PC-3 (cell line): ENCODE results near the gene TPK1. TPM values are rescaled to one million over a fixed set of nuclear protein-coding genes. Genes with fewer than 3 reads are reported as not detected.

Experiments
- ATAC-seq: fragments of 200-7000 bp; cut with Tn5 transposase; 2 replicates; pipeline ENCODE4 v1.9.1; 2020; ENCODE audit warnings: mild to moderate bottlenecking, moderate library complexity
- BruUV-seq: library from RNA; stranded (reverse); fragments of 400-500 nt; replicated peaks from 2 replicates; lab custom pipeline; 2021; lab: Mats Ljungman, UMichigan
- CTCF ChIA-PET: fragments of 300-600 bp; sonication (Branson Sonifier 250); formaldehyde crosslinking; loops from one replicate; lab custom pipeline; 2022; ENCODE audit warnings: antibody characterized with exemption; lab: Charles Lee
- POLR2A ChIA-PET: fragments of 300-600 bp; sonication (Branson Sonifier 250); formaldehyde crosslinking; loops from one replicate; lab custom pipeline; 2022; ENCODE audit warnings: antibody characterized with exemption; ENCODE audit not compliant: unreplicated experiment; lab: Charles Lee
- DNase-seq: peaks from one replicate; pipeline ENCODE4 v3.0.0-alpha.2; 2015
- H2AFZ ChIP-seq: fragments of 300-600 bp; sonication (generic); 2 replicates; pipeline ENCODE4 v1.6.0; 2016; ENCODE audit warnings: antibody characterized with exemption, low read length
- H3F3A ChIP-seq: fragments of 300-600 bp; sonication (generic); one replicate; pipeline ENCODE4 v1.6.0; 2017; ENCODE audit warnings: antibody characterized with exemption, low read length, control low read depth, mild to moderate bottlenecking; ENCODE audit not compliant: unreplicated experiment
- H3K27ac ChIP-seq: fragments of 300-600 bp; sonication (generic); 2 replicates; pipeline ENCODE4 v1.5.1; 2016; ENCODE audit warnings: mild to moderate bottlenecking, low read length
- H3K27me3 ChIP-seq: fragments of 300-600 bp; sonication (generic); 2 replicates; pipeline ENCODE4 v1.6.1; 2016; ENCODE audit warnings: low read length, mixed read lengths
- H3K36me3 ChIP-seq: fragments of 300-600 bp; sonication (generic); 2 replicates; pipeline ENCODE4 v1.6.1; 2016; ENCODE audit warnings: low read depth, mixed run types, low read length, mixed read lengths
- H3K4me1 ChIP-seq: fragments of 300-600 bp; sonication (generic); 2 replicates; pipeline ENCODE4 v1.5.1; 2016; ENCODE audit warnings: low read length; ENCODE audit not compliant: insufficient read depth
- H3K4me2 ChIP-seq: fragments of 300-600 bp; sonication (generic); 2 replicates; pipeline ENCODE4 v1.6.0; 2016; ENCODE audit warnings: low read length
- H3K4me3 ChIP-seq: fragments of 300-600 bp; sonication (generic); 2 replicates; pipeline ENCODE4 v1.5.1; 2016; ENCODE audit warnings: mild to moderate bottlenecking, low read length, mixed read lengths
- H3K79me2 ChIP-seq: fragments of 300-600 bp; sonication (generic); 2 replicates; pipeline ENCODE4 v1.6.1; 2017; ENCODE audit warnings: low read length, mixed read lengths
- H3K9ac ChIP-seq: fragments of 300-600 bp; sonication (generic); 2 replicates; pipeline ENCODE4 v1.6.0; 2016; ENCODE audit warnings: mild to moderate bottlenecking, low read length
- H3K9me2 ChIP-seq: fragments of 300-600 bp; sonication (generic); replicated peaks from 2 replicates; pipeline ENCODE4 v1.6.1; 2016; ENCODE audit warnings: mixed run types, low read length, mixed read lengths
- H3K9me3 ChIP-seq: fragments of 300-600 bp; sonication (generic); 2 replicates; pipeline ENCODE4 v1.6.1; 2016; ENCODE audit warnings: low read length, mixed read lengths
- H4K20me1 ChIP-seq: fragments of 300-600 bp; sonication (generic); 2 replicates; pipeline ENCODE4 v1.6.1; 2016; ENCODE audit warnings: low read length, mixed read lengths
- CTCF ChIP-seq: fragments of 300-600 bp; sonication (generic); conservative IDR thresholded peaks from 2 replicates; pipeline ENCODE4 v1.5.1; 2017; ENCODE audit warnings: antibody characterized with exemption, low read depth, mild to moderate bottlenecking, low read length
- EZH2 ChIP-seq: fragments of 300-600 bp; sonication (generic); IDR thresholded peaks from one replicate; pipeline ENCODE4 v1.6.1; 2017; ENCODE audit warnings: antibody characterized with exemption, mild to moderate bottlenecking, low read length; ENCODE audit not compliant: unreplicated experiment
- EZH2phosphoT487 ChIP-seq: fragments of 300-600 bp; sonication (generic); IDR thresholded peaks from 2 replicates; pipeline ENCODE4 v1.6.1; 2018; ENCODE audit warnings: mild to moderate bottlenecking, antibody characterized with exemption, low read length, borderline replicate concordance
- intact Hi-C: fragments of 100-400 bp; cut with micrococcal nuclease; formaldehyde crosslinking; loops from 2 replicates; pipeline ENCODE4 v1.9.0; 2023
- total RNA-seq: library from RNA; depleted of rRNA; stranded (reverse); fragments of >200 nt; gene quantifications from 2 replicates; pipeline ENCODE4 v1.2.3, GENCODE V29; 2014

TPK1 gene
- total RNA-seq, 1 experiment from 2014 or later, result 4.5 TPM

DNA sequence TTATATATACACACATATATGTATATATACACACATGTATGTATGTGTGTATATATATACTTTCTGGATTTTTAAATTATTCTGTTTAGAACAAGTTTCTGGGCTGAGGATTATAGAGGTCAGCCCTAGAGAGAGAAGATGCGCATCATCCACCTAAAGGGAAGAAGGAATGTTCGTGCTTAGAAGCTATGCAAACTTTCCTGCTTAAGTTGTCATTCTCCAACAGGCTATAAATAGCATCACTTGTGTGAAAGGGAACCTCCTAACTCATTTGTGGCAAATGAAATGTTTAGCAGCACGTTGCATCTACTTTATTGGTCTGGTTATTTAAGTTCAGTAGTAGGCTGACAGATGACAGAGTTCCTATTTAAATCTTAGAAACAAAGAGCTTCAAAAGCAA is 23.9 kb upstream of the TPK1 start:
- no peaks in the 10 kb centered on the region for H3F3A ChIP-seq
- no peak overlapping the region for H3K4me2 ChIP-seq
- no peak overlapping the region for H3K9ac ChIP-seq
- H3K27me3 ChIP-seq, result peaks cover 53% of the 10 kb centered on the region
- ATAC-seq (no peak), DNase-seq (no peak)
- ChIA-PET CTCF (no interaction called here), POLR2A (interaction anchor here (0.6 kb wide), 1 partner anchor 34 kb away, joined by 3 read pairs; no protein-coding TSS in a partner anchor)
- H3K9me3 ChIP-seq, result no peaks in the 10 kb centered on the region
- H3K4me1 ChIP-seq, result no peaks in the 10 kb centered on the region
- H3K27ac ChIP-seq, result no peak overlapping the region
- H3K36me3 ChIP-seq, result no peaks in the 10 kb centered on the region
- H3K4me3 ChIP-seq, result no peak overlapping the region
- no peaks in the 10 kb centered on the region for H4K20me1 ChIP-seq
- H3K79me2 ChIP-seq, result no peaks in the 10 kb centered on the region
- intact Hi-C loops, result loop anchor here (10.0 kb wide), 2 partner anchors 185 to 345 kb away; no protein-coding TSS in a partner anchor
- TF ChIP-seq EZH2 (no peak), CTCF (no peak), EZH2phosphoT487 (no peak)
- no peak overlapping the region for H2AFZ ChIP-seq
- H3K9me2 ChIP-seq, result no peaks in the 10 kb centered on the region
- no TSS peak for BruUV-seq

GRCh38 chr7:144857463-144857862 is 21.6 kb upstream of the TPK1 start:
- no peak for ATAC-seq
- intact Hi-C loops, result loop anchor here (10.0 kb wide), 2 partner anchors 183 to 343 kb away; no protein-coding TSS in a partner anchor

More at GRCh38 chr7:144857463-144857862, 21.6 kb upstream of the TPK1 start:
- H3K9me2 ChIP-seq, result no peaks in the 10 kb centered on the region
- no peak overlapping the region for H3K27ac ChIP-seq
- no peak overlapping the region for H3K9ac ChIP-seq
- BruUV-seq, result no TSS peak
- DNase-seq, result no peak
- no peaks in the 10 kb centered on the region for H3K36me3 ChIP-seq
- no peak for TF ChIP-seq EZH2phosphoT487
- TF ChIP-seq CTCF, result no peak
- no peak for TF ChIP-seq EZH2
- H3K9me3 ChIP-seq, result no peaks in the 10 kb centered on the region
- no peaks in the 10 kb centered on the region for H4K20me1 ChIP-seq
- H3F3A ChIP-seq, result no peaks in the 10 kb centered on the region
- POLR2A ChIA-PET, result no interaction called here
- H3K27me3 ChIP-seq, result peaks cover 48% of the 10 kb centered on the region
- H3K79me2 ChIP-seq, result no peaks in the 10 kb centered on the region
- H3K4me1 ChIP-seq, result no peaks in the 10 kb centered on the region
- no peak overlapping the region for H3K4me3 ChIP-seq
- no peak overlapping the region for H2AFZ ChIP-seq
- CTCF ChIA-PET, result no interaction called here
- no peak overlapping the region for H3K4me2 ChIP-seq
